ENCODE data around the gene TXNRD1. TPM values are rescaled to one million over a fixed set of nuclear protein-coding genes. Genes with fewer than 3 reads are reported as not detected.
A peak's percentile ranks its signal among the peaks of the same experiment; 100 is the strongest.
"Not testable (repeated sequence)": the region's sequence is repeated elsewhere in the genome, so short reads cannot be mapped to it uniquely, and the experiment has no call there.

Gene TXNRD1
- total RNA-seq, 1 donor from 2014 or later: 42.7 TPM

DNA sequence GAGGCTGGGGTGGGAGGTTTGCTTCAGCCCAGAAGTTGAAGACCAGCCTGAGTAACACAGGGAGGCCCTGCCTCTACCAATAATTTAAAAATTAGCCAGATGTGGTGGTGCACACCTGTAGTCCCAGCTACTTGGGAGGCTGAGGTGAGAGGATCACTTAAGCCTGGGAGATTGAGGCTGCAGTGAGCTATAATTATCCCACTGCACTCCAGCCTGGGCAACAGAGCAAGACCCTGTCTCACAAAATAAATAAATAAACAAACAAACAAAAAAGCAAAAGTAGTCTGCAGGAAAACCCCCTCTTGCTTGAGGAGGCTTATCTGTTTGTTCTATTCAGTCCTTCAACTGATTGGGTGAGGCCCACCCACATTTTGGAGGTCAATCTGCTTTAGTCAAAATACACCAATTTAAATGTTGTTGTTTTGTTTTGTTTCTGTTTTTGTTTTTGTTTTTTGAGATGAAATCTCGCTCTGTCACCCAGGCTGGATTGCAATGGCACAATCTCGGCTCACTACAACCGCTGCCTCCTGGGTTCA lies 24.9 kb upstream of the TXNRD1 start:
- DNase-seq: no peak

DNA sequence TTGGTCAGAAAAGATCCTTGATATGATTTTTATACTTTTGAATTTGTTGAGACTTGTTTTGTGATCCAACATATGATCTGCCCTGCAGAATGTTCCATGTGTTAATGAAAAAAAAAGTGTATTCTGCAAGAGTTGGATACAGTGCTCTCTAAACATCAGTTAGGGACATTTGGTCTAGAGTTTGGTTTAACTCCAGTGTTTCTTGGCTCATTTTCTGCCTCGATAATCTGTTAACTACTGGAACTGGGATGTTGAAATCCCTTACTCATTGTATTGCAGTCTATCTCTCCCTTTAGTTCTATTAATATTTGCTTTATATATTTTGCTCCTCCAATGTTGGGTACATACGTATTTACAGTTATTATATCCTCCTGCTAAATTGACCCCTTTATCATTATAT lies 18.3 kb upstream of the TXNRD1 start:
- DNase-seq: no peak

DNA sequence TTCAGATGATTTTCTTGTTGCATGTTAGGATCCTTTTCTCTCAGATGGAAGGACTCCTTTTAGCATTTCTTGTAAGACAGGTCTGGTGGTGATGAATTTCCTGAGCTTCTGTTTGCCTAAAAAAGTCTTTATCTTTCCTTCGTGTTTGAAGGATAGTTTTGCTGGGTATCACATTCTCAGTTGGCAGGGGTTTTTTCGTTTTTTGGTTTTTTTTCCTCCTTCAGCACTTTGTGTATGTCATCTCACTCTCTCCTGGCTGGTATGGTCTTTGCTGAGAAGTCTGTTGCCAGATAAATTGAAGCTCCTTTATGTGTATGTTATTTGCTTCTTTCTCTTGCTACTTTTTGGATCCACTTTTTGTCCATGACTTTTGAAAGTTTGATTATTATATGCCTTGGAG lies 15.6 kb upstream of the TXNRD1 start:
- DNase-seq: no peak

DNA sequence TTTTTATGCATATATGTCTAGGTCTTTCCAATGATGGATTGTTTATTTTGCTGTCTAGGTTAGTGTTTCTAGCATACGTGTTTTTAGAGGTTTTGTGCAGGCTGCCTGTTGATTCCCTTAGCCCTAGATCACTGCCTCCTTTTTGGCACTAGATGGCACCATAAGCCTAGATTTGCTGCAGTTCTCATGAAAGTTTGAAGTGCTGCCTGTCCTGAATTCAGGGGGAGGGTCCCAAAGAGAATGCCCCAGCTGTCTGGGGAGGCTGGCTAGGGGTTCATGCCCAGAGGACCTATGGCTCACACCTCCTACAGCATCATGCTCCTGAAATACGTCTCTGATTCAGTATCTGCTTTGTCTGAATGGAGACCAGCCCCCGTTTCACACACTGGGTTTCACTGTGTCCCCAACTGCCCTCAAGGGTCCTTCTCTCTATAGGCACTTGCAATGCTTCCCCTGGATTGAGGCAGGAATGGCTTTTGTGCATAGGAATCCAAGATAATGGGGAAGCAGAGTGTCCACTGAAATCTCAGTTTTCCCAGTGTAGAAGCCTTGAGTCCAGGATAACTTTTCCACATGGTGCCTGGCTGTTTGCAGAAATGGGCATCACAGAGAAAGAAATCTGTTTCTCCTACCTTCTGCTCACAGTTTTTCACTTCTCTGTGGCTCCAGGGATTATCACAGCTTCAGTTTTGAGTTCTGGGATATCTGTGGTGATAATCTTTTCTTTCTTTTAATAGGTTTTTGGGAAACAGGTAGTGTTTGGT lies 14.2 kb upstream of the TXNRD1 start:
- peak; percentile 33 for DNase-seq

DNA sequence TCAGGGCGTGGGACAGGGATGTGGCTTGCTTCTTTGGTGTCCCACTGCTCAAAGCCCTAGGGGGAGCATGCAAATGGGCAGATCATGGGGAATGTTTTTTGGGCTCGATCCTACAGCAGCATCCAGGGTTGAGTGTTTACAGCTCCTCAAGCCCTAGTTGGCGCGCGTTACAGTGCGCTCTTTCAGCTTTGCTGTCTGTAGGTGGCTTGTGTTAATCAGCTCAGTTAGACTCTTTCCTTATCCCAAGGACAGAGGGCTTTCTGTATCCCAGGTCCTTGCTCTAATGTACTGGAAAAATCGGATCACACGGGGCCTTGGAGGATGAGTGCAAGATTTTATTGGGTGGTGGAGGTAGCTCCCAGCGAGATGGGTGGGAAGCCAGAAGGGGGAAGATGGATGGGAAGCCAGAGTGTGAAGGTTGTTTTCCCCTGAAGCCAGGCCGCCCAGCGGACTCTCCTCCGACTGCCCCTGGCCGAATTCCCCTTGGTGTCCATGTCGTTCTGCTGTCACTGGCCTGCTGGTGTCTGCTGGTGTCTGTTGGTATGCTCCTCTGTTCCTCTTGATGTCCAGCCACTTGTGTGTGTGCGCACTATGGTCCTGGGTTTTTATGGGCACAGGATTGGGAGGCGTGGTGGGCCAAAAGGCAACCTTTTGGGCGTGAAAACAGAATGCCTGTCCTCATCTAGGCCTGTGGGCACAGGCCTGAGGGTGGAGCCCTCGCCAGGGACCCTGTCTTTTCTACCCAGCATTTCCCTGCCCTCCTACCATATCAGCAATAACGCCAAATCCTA lies 10.7 kb upstream of the TXNRD1 start:
- DNase-seq: no peak

DNA sequence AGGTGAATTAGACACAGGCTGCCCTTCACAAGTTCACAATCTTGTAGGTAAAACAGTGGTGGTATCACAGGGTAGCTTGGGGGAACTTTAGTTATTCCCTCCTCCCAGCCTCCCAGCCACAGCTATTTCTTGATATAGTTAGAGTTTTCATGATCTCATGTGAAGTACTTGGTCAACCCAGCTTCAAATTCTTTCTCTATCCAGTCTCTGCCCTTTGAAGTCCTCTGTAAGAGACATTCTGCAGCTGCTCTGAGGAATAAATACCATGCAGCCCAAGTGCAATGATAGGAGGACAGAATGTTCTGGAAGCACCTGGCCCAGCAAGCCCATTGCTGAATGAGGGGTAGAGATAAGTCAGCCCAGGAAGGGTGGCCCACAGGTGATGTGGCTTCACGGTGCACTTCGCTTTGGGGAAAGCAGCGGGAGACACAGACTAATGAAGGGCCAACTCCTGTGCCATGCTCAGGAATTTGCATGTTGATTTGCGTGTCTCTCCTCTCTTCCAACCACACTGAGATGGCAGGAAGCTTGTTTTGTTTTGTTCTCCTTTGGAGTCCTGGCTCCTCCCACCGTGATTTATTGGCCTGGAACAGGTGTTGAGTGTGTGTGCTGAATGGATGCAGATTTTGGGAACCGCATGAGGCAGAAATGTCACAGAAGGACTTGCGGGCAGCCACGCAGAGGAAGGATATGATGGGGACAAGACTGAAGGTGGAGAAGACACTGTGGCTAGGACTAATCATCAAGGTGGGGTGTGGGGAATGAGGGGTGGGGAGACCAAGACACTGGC lies 8.0 kb upstream of the TXNRD1 start:
- DNase-seq: no peak

DNA sequence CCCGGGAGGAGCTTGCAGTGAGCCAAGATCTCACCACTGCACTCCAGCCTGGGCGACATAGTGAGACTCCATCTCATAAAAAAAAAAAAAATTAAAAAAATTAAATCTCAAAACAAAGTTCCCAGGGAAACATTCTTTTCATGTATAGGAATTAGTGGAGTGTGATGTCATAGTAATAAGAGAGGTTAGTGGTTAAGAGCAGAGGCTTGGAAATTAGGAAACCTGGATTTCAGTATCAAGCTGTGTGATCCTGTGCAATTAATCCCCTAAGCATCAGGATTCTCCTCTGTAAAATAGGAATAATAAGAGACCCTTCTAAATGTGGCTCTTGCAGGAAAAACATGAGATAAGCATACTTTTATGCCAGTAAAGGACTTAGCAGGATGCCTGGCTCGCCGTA lies 3.1 kb upstream of the TXNRD1 start:
- no peak for DNase-seq

DNA sequence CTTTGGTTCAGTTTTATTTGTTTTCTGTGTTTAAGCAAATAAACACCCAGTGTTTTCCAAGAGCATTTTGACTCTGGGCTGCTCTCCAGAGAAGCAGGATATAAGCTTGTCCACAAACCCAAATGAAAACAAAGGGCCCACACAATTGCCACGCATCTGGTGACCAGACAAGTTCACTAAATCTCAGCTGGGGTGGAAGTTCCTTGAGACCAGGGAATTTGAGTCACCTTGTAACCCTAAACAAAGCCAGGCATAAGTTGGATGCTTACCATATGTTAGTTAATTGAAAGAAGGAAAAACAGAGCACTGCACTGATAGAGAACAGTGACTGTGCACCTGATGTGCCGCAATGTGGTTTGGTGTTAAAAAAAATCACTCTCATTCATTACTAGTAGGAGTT lies 1.6 kb upstream of the TXNRD1 start:
- DNase-seq: peak; percentile 82

DNA sequence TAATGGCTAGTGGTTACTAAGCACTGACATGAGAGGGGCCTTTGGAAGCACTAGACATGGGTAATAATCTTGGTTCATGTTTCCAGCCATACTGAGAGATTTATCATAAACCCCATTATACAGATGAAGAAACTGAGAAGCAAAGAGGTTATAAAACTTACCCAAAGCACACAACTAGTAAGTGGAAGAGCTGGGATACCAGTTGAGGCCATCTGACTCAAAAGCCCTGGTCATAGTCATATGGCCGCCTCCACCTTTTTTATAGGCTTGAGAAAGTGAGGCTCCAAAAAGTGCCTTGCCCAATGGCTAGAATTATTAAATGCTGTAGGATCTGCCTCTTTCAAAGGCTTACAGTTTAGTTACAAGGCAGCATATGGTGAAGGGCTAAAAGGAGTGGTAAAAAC lies 944 bp downstream of the TXNRD1 start:
- no peak for DNase-seq

DNA sequence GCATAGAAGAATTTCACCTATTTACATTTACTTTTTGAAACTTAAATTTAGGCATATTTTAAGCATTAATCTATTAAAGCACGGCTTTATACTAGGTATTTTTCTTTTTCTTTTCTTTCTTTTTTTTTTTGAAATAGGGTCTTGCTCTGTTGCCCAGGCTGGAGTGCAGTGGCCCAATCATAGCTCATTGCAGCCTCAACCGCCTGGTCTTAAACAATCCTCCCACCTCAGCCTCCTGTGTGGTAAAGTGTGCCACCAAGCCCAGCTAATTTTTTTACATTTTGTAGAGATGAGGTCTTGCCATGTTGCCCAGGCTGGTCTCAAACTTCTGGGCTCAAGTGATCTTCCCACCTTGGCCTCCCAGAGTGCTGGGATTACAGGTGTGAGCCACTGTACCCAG lies 2.9 kb downstream of the TXNRD1 start:
- DNase-seq: not testable (repeated sequence)

DNA sequence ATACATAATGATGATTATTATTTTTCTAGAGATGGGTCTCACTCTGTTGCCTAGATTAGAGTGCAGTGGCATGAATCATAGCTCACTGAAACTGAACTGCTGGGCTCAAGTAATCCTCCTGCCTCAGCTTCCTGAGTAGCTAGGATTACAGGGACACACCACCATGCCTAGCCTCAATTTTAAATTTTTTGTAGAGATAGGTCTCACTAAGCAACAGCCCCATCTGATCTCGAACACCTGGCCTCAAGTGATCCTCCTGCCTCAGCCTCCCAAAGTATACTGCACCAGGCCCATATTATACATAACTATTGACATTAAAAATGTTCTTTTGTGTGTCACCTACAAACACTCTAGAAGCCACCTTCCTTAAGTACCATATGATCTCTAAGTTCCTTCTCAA lies 3.4 kb downstream of the TXNRD1 start:
- no peak for DNase-seq

DNA sequence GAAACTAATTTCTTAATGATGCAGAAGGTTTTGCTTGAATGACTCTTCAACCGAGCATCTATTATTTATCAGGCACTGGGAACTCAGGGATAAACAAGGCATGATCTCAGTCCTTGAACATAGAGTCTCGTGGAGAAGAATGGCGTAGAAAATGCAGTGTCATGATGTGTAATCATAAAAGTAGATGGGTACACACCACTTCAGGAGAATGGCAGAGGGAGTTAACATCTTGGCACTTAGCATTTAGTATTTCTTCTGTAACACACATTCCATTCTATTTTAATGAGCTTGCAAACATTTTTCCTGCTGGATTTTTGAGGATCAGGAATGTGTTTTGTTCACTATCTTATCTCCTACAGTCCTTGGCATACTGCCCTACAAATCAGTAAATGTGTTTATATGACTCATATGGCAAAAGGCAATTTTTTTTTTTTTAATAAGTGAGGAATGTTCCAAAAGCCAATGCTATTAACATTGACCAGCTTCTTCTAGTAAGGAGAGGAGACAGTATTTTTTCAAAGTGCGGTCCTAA lies 3.8 kb downstream of the TXNRD1 start:
- peak; percentile 47 for DNase-seq

DNA sequence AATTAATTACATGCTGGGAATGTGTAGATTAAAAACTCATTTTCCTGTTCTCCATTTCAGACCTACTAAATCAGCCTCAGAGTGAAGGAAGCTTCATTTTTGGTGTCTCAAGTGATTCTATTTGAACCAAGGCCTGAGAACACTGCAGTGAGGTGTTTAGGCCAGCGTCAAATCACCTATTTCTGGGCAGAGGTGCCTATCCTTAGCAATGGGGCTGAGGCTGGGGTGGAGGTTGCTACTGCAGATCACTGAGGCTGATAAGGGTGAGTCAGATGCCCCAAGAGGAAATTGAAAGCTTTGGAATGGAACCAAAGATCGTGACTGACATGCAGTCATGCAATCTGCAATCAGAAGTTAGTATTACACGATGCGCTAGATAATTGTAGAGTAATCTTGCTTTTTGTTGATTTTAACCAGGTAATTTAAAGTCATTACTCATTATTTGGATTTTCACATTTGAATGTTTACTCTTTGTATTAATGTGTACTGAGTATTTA lies 4.4 kb downstream of the TXNRD1 start:
- peak; percentile 19 for DNase-seq

DNA sequence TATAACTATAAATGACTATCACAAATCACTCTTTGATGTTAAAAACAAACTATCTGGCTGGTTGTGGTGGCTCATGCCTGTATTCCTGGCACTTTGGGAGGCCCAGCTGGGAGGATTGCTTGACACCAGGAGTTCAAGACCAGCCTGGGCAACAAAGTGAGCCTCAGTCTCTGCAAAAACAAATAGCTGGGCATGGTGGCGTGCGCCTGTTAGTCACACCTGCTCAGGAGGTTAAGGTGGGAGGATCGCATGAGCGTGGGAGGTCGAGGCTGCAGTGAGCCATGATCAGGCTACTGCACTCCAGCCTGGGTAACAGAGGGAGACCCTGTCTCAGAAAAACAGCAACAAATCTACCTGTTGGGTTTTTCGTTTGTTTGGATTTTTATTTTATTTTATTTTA lies 5.4 kb downstream of the TXNRD1 start:
- no peak for DNase-seq

DNA sequence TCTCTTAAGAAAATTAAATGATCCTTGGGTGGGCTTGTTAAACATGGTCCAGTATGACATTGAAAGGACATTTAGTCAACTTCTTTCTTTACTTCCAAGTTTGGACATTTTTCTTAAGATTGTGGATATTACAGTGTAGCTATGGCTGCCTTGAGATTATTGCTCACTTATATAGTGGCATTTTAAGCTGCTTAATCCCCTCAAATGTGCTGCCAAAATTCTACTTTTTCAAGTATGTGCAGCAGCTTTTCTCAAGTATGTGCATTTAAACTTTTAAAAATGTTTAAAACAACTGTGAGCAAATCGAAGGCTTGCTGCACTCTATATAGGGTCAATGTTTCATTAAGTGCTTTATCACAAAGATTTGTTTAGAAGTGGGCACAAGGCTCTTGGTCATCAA lies 7.4 kb downstream of the TXNRD1 start:
- DNase-seq: no peak

DNA sequence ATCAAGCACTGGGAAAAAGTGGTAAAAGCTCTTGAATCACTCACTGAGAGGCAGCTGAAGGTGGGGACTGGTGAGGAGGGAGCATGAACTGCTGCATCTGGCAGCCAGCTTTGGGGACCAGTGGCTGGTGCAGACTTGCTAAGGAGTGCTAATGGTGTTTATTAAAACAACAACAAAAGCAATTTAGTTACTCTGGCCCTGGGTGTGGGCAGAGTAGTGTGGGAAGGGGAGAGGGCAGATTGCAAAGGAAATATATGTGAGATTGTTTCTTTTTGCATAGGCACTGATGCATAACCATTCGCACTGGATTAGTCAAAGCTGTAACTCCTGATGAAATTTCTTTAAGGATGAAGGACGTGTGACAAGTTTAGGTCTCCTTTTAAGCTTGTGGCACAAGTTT lies 8.1 kb downstream of the TXNRD1 start:
- no peak for DNase-seq

DNA sequence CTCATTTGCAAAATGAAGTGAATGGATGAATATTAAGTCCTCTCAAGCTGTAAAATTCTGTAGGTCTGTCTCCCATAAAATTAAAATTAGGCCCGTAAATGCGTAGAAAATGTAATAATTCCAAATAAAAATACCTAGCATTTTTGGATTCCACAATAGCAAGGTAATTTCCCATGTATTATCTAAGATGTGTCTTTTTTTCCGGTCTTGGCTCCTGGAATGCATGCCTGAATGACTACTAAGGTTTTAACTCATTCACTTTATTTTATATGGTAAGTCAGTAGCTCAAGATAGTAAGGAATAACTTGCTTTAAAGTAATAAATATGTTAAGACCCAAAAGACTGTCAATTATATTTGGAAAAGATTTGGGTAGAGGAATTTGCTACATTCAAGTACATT lies 11.1 kb downstream of the TXNRD1 start:
- no peak for DNase-seq

DNA sequence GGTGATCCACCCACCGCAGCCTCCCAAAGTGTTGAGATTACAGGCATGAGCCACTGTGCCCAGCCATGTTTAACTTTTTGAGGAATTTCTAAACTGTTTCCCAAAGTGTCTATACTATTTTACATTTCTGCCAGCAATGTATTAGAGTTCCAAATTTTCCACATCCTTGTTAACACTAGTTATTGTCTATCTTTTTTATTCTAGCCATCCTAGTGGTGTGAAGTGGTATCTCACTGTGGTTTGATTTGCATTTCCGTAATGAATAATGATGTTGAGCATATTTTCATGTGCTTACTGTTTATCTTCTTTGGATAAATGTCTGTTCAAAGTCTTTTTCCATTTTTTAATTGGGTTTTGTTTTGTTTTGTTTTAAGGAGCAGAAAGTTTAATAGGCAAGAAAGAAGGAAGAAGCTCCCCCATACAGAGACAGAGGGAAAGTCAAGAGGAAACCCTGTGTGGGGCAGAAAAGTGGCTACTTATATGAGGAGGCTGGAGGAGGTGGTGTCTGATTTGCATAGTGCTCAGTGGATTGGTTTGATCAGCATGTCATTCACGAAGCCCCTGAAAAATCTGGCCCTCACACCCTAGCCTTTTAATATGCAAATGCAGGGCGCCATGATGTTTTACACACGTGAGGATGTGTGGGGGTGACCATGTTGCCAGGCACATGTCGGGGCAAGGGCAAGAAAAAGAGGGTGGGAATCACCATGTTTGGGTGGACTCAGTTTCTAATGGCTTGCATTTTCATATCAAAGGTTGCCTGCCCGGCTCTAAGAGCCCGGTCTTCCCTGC lies 14.9 kb downstream of the TXNRD1 start:
- no peak for DNase-seq

DNA sequence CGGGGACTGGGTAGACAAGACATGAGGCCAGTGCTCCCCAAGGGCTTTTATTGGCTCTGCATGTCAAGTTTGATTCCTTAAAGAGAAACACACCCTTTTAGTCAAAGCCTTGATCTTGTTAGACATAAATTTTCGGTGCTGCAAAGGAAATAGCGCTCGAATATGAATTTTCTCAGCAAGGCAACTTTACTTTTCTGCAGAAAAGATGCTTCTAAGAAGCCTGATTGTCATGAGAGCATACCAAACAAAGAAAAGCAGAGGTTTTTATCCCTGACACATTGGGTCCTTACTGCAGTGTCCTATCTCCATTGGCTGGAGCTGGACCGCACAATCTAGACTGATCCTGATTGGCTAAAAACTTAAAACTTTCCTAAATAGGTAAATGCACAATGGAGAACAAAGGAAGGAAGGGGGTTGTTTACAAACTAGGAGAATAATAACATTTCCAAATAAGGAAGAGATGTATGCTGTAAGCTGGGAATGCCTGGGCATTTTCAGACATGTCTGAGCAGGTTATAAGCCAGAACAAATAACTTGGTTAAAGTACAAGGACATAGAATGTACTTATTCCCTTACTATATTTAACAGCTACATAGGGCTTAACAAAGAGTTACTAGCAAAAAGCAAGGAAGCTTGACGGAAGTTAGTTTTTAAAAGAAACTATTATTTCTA lies 17.2 kb downstream of the TXNRD1 start:
- DNase-seq: no peak

DNA sequence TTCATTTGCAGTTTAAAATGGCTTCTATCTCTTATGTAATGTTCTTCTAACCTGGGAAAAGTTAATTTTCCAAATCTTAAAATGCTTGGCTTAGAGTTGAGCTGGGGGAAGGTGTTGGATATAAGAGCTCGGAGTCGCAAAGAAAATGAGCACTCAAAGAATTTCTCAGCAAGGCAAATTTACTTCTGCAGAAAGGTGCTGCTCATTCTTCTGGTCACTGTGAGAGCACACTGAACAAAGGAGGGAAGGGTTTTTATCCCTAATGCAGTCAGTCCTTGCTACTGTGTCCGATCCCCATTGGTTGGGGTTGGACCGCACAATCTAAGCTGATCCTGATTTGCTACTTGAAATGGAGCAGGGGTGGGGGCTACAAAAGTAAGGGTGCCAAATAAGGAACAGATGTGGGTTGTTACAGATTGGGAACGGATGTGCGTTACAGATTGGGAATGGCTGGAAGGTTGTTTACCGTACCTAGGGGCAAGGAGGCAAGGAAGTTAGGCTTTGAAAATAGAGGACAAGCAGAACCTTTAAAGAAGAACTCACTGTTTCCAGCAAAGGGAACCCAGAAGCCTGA lies 19.4 kb downstream of the TXNRD1 start:
- no peak for DNase-seq

DNA sequence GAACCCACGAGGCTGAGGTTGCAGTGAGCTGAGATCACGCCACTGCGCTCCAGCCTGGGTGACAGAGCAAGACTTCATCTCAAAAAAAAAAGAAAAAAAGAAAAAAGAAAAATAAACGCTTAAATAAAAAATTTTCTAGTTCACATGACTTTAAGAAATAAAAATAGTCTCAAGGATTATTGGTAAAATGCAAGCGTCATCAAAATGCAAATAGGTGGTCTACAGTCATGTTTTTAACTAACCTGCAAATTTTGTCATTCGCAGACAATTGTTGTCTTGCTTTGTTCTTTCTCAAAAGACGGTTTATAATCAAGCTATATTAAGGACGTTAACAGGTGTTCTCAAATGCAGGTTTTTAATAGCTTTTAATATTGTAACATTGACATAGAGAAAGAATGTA lies 22.4 kb downstream of the TXNRD1 start:
- no peak for DNase-seq
